Activated T-cell treated with anti-CD3 and anti-CD28 coated beads, Interleukin-2, amount 50 U/mL, for 4 hours (primary cell): ENCODE measurements around the gene IFI16. TPM values are rescaled to one million over a fixed set of nuclear protein-coding genes. Genes with fewer than 3 reads are reported as not detected.
"Not testable (repeated sequence)": the region's sequence is repeated elsewhere in the genome, so short reads cannot be mapped to it uniquely, and the experiment has no call there.

Source experiments
- ATAC-seq, 2 donors: fragments of 200-7000 bp; cut with Tn5 transposase; one replicate each; pipeline ENCODE4 v1.10.0; 2021
- DNase-seq: peaks from one replicate; pipeline ENCODE4 v3.0.0-alpha.2; 2020
- H3K27me3 Mint-ChIP-seq: one replicate; pipeline ENCODE4 v1.8.0; 2021; ENCODE audit warnings: low read depth, mixed read lengths
- H3K36me3 Mint-ChIP-seq: one replicate; pipeline ENCODE4 v1.8.0; 2022; ENCODE audit warnings: mixed read lengths; ENCODE audit not compliant: insufficient read depth
- H3K4me1 Mint-ChIP-seq: one replicate; pipeline ENCODE4 v1.8.0; 2021; ENCODE audit warnings: low read depth, mixed read lengths
- H3K4me3 Mint-ChIP-seq: one replicate; pipeline ENCODE4 v1.8.0; 2021; ENCODE audit warnings: mild to moderate bottlenecking, moderate library complexity, mixed read lengths
- H3K9me3 Mint-ChIP-seq: one replicate; pipeline ENCODE4 v1.8.0; 2021; ENCODE audit warnings: mixed read lengths
- total RNA-seq, 3 donors: library from RNA; stranded (reverse); gene quantifications; one replicate each; pipeline ENCODE4 v1.2.1, GENCODE V29; 2021

Gene IFI16
- total RNA-seq, 3 donors from 2014 or later, result 186 to 199 (median 196) TPM

- no peak for ATAC-seq
- Mint-ChIP-seq H3K4me3 (no peak overlapping the region), H3K4me1 (peaks cover 49% of the 10 kb centered on the region), H3K27me3 (no peaks in the 10 kb centered on the region), H3K9me3 (no peaks in the 10 kb centered on the region), H3K36me3 (no peaks in the 10 kb centered on the region)
- DNase-seq, result no peak
Observed at GRCh38 chr1:159088050-159088449, 78.3 kb downstream of the IFI16 start.

DNA sequence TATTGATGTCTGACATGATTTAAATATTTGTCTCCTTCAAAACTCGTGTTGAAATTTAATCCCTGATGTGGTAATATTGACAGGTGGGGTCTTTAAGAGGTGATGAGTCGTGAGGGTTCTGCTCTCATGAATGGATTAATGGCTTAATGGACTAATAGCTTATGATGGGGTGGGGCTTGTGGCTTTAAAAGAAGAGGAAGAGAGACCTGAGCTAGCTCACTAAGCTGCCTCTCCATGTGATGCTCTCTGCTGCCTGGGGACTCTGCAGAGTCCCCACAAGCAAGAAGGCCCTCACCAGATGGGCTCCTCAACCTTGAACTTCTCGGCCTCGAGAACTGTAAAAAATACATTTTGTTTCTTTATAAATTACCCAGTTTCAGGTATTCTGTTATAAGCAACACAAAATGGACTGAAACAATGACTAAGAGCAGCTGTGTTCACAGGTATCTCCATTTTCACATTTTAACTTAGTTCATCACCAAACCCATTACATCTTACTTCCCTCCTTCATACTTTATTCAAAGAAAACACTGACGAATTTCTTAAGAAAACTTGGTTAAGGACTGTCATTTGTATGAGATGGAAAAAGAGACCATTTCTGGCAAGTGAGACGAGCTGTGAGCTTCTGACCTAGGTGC lies 79.0 kb downstream of the IFI16 start:
- Mint-ChIP-seq H3K4me3 (peak overlapping the region; percentile 35), H3K27me3 (no peaks in the 10 kb centered on the region), H3K36me3 (no peaks in the 10 kb centered on the region), H3K4me1 (peaks cover 49% of the 10 kb centered on the region), H3K9me3 (no peaks in the 10 kb centered on the region)
- ATAC-seq (peak; percentile 49 to 51), DNase-seq (no peak)

GRCh38 chr1:159089184-159089791 lies 79.6 kb downstream of the IFI16 start:
- peak; percentile 11 to 25 for ATAC-seq
- DNase-seq, result no peak

GRCh38 chr1:159090286-159091179 lies 80.8 kb downstream of the IFI16 start:
- no peak overlapping the region for H3K4me3 Mint-ChIP-seq
- H3K36me3 Mint-ChIP-seq, result no peaks in the 10 kb centered on the region
- ATAC-seq (no peak), DNase-seq (no peak)
- no peaks in the 10 kb centered on the region for H3K27me3 Mint-ChIP-seq
- H3K9me3 Mint-ChIP-seq, result no peaks in the 10 kb centered on the region
- H3K4me1 Mint-ChIP-seq, result peaks cover 49% of the 10 kb centered on the region

More at GRCh38 chr1:159089184-159089791, 79.6 kb downstream of the IFI16 start:
- H3K4me3 Mint-ChIP-seq, result no peak overlapping the region
- H3K27me3 Mint-ChIP-seq, result no peaks in the 10 kb centered on the region
- H3K36me3 Mint-ChIP-seq, result no peaks in the 10 kb centered on the region
- H3K4me1 Mint-ChIP-seq, result peaks cover 49% of the 10 kb centered on the region
- no peaks in the 10 kb centered on the region for H3K9me3 Mint-ChIP-seq

DNA sequence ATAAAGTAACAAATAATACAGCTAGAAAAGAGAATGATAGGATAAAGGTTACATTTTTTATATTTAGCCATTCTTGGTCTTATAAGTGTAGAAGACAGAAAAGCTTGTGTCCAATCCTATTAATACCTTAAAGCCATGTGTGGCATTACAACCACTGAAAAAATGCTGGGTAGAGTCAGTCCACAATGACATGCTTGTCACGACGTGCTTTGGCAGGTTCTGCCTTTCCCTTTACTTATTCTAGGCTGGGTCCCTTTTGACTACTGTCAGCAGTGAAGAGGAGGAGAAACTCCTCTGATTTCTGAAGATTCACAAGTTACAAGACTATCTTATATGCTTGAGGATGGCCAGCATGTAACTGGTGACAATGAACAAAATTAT lies 81.5 kb downstream of the IFI16 start:
- Mint-ChIP-seq H3K27me3 (no peaks in the 10 kb centered on the region), H3K36me3 (no peaks in the 10 kb centered on the region), H3K4me1 (peaks cover 49% of the 10 kb centered on the region), H3K9me3 (no peaks in the 10 kb centered on the region), H3K4me3 (peak overlapping the region; percentile 4)
- ATAC-seq (peak in 1 of 2 donors; percentile 2), DNase-seq (no peak)

DNA sequence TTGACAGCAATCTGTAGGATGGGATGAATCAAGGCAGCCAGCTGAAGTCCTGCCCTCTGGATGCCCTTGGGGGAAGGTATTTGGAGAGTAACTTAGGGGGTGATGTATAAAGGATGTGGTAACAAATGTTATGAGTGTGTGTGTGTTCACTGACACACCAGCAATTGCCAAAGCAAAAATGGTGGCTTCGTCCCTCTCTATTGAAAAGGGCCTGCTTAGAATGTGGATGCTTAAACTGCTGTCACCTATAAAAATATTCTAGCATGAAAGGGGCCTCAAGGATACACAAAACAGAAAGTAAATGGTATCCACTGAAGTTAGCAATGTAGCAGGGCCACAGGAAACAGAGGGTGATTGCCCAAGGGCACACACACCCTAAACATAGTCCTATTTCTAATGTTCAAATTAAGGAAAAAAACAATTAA lies 81.9 kb downstream of the IFI16 start:
- Mint-ChIP-seq H3K4me1 (peaks cover 49% of the 10 kb centered on the region), H3K27me3 (no peaks in the 10 kb centered on the region), H3K4me3 (peak overlapping the region; percentile 4), H3K9me3 (no peaks in the 10 kb centered on the region), H3K36me3 (no peaks in the 10 kb centered on the region)
- ATAC-seq (peak; percentile 43 to 55), DNase-seq (no peak)

DNA sequence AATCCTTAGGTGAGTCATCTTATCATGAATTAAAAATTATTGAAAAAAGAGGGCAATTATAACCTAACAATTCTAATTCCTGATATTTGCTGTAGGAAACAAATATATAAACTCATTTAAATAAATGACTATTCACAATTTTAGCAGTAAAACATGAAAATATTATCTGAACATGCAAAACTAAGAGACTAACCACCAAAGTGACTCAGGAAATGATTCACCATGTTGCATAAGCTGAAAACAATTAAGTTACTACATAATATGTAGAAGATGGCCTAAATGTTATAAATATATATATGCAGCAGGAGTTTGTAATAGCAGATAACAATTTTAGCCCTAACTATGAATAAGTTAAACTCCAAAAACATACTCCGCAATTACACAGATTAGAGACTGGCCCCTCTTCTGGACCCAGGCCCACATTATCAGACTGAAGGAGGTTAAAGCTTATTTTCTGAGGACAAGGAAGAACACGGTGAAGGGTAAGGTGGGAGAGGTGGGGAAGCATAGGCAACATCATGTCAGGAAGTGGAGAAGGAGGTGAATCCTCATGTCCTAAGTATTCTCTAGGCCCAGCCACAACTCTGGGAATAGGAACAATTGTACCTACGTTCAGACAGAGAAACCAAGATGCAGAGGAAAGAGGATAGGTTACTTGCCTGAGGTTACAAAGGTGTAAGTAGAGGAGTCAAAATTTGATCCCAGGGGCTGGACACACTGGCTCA lies 82.5 kb downstream of the IFI16 start:
- ATAC-seq (peak in 1 of 2 donors; percentile 34), DNase-seq (no peak)
- Mint-ChIP-seq H3K27me3 (no peaks in the 10 kb centered on the region), H3K4me3 (no peak overlapping the region), H3K4me1 (peaks cover 46% of the 10 kb centered on the region), H3K36me3 (no peaks in the 10 kb centered on the region), H3K9me3 (no peaks in the 10 kb centered on the region)

DNA sequence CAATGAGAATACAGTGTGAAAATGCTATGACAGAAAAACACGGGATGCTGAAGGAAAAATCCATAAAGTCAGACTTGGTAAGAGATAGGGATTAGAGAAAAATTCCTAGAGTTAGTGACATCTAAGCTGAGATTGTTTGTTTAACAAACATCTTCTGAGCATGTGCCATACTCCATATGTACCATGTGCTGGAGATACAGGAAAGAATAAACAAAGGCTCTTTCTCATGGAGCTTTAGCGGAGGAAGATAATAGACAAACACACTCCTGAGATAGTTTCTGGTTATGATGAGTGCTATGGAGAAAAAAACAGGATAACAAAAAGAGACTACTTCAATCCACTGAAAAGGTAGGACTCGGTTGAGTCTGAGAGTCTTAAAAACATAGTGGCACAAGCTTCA lies 88.9 kb downstream of the IFI16 start:
- Mint-ChIP-seq H3K27me3 (peaks cover 10% of the 10 kb centered on the region), H3K9me3 (no peaks in the 10 kb centered on the region), H3K4me1 (no peaks in the 10 kb centered on the region), H3K4me3 (no peak overlapping the region), H3K36me3 (no peaks in the 10 kb centered on the region)
- DNase-seq (no peak), ATAC-seq (no peak)

DNA sequence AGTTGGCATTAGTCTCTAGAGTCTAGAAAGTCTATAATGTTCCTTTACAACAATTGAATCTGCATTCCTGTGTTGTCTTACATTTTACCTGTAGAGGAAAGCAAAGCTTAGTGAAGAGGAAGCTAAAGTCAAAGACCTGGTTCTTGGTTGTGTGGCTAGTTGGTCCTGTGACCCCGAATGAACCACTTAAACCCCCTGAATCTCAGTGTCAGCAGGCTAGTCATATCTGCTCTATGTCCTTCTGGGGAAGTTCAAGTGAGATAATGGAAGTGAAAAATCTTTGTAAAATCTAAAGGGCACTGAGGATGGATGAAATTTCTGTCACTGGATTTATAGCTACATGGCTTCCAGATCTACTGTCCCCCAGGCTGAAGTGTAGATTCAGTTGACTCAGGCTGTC lies 90.9 kb downstream of the IFI16 start:
- no peaks in the 10 kb centered on the region for H3K4me1 Mint-ChIP-seq
- ATAC-seq, result no peak
- no peak for DNase-seq
- H3K27me3 Mint-ChIP-seq, result peaks cover 12% of the 10 kb centered on the region
- H3K4me3 Mint-ChIP-seq, result no peak overlapping the region
- no peaks in the 10 kb centered on the region for H3K9me3 Mint-ChIP-seq
- H3K36me3 Mint-ChIP-seq, result no peaks in the 10 kb centered on the region

GRCh38 chr1:159103021-159103420 lies 93.3 kb downstream of the IFI16 start:
- not testable (repeated sequence) for H3K4me3 Mint-ChIP-seq, H3K36me3 Mint-ChIP-seq, DNase-seq, ATAC-seq, H3K4me1 Mint-ChIP-seq, H3K9me3 Mint-ChIP-seq
- H3K27me3 Mint-ChIP-seq, result peaks cover 21% of the 10 kb centered on the region

Other genes with a start within 250 kb of the IFI16 start
- not detected for gene OR6N1, start 237.7 kb upstream of the IFI16 start, total RNA-seq
- not detected for gene OR6N2, start 228.7 kb upstream of the IFI16 start, total RNA-seq
- gene MNDA, start 178.6 kb upstream of the IFI16 start, total RNA-seq, result under 1 TPM in 1 of 3 donors, not detected in 2; 0.13 TPM
- 1 to 10 TPM; 2.5 to 5.3 (median 5.2) TPM for gene PYHIN1, start 78.4 kb upstream of the IFI16 start, total RNA-seq
- gene AIM2, start 66.9 kb downstream of the IFI16 start, total RNA-seq, result 10 to 100 TPM; 24.7 to 58.8 (median 36.4) TPM
- not detected for gene CADM3, start 161.7 kb downstream of the IFI16 start, total RNA-seq
- gene ACKR1, start 195.0 kb downstream of the IFI16 start, total RNA-seq, result under 1 TPM in 1 of 3 donors, not detected in 2; 0.46 TPM